ENCODE results near the gene APOL1.

DNA sequence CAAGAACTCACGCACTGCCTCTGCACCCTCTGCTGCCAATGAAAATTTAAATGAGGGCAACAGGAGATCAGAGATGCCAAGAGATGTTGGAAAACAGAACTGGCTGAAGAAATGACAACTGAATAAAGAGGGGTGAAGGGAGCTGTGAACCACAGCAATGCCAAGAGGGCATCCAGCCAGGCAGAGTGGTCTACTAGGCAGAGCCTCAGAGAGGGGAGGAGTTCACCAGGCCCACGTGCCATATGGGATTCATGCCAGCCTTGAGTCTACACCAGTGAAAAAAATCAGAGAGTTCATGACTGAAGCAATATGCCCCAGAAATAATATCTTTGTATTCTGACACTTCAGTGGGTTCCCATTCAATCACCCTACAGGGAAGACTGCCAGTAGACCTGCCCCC is 18.0 kb upstream of the APOL1 start:
- no peak for TF ChIP-seq POLR2A (IDR thresholded peaks at IDR 0.05; ENCODE audit: low read length)
- TF ChIP-seq GATA1 (IDR thresholded peaks at IDR 0.05; ENCODE audit: low read depth, low read length), result no peak
